Activated naive CD8-positive, alpha-beta T cell treated with anti-CD3 and anti-CD28 coated beads, Interleukin-2, amount 50 U/mL, for 24 hours (primary cell): ENCODE data around the gene PACSIN2.

ENCODE experiments used
- ATAC-seq: fragments of 150-1000 bp; cut with Tn5 transposase; one replicate; pipeline ENCODE4 v1.10.0; 2021
- DNase-seq: peaks from one replicate; pipeline ENCODE4 v3.0.0; 2021
- H3K27ac Mint-ChIP-seq: one replicate; pipeline ENCODE4 v1.8.0; 2021; ENCODE audit warnings: mild to moderate bottlenecking, mixed read lengths
- H3K27me3 Mint-ChIP-seq: one replicate; pipeline ENCODE4 v1.8.0; 2021; ENCODE audit warnings: mixed read lengths
- H3K36me3 Mint-ChIP-seq: one replicate; pipeline ENCODE4 v1.8.0; 2021; ENCODE audit warnings: low read depth, mixed read lengths
- H3K4me1 Mint-ChIP-seq: one replicate; pipeline ENCODE4 v1.8.0; 2021; ENCODE audit warnings: mixed read lengths
- H3K4me3 Mint-ChIP-seq: one replicate; pipeline ENCODE4 v1.8.0; 2021; ENCODE audit warnings: mild to moderate bottlenecking, moderate library complexity, mixed read lengths
- H3K9me3 Mint-ChIP-seq: one replicate; pipeline ENCODE4 v1.8.0; 2021; ENCODE audit warnings: mixed read lengths

PACSIN2 gene

DNA sequence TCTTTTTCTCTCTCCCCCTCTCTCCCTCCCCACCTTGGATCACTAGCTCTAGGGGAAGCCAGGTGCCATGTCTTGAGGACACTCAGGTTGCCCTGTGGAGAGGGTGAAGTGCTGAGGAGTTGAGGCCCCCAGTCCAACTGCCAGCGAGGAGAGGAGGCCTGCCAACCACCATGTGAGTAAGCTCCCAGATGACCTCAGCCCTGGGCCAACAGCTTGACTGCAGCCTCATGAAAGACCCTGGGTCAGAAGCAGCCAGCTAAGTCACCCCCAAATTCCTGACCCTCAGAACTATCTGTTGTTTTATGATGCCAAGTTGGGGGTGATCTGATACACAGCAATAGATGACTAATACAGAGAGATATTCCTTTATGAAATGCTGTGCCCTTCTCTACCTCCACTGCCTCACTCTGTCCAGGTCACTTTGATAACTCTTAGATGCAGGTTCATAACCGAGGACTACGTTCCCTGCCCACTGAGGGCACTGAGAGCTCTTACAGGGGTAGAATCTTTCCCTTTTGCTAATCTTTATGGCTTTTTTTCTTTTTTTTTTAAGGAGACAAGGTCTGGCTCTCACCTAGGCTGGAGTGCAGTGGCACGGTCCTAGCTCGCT lies 165.9 kb downstream of the PACSIN2 start:
- Mint-ChIP-seq H3K4me3 (no peak overlapping the region), H3K4me1 (peaks cover 12% of the 10 kb centered on the region), H3K27me3 (no peaks in the 10 kb centered on the region), H3K27ac (no peak overlapping the region), H3K36me3 (peaks cover 18% of the 10 kb centered on the region), H3K9me3 (no peaks in the 10 kb centered on the region)
- ATAC-seq (no peak), DNase-seq (no peak)

DNA sequence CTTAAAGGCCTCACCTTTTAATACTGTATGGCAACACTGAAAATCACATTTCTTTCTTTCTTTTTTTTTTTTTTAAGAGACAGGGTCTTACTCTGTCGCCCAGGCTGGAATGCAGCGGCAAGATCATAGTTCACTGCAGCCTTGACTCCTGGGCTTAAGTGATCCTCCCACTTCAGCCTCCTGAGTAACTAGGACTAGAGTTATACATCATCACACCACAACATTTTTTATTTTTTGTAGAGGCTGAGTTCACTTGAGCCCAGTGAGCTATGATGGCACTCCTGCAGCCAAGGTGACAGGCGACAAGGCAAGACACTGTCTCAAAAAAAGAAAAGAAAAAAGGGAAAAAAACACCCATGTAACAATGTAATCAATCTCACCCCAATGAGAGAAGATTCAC lies 167.8 kb downstream of the PACSIN2 start:
- Mint-ChIP-seq H3K36me3 (peaks cover 22% of the 10 kb centered on the region), H3K27me3 (no peaks in the 10 kb centered on the region), H3K27ac (no peak overlapping the region), H3K9me3 (no peaks in the 10 kb centered on the region), H3K4me3 (no peak overlapping the region), H3K4me1 (peaks cover 20% of the 10 kb centered on the region)
- no peak for ATAC-seq
- no peak for DNase-seq

DNA sequence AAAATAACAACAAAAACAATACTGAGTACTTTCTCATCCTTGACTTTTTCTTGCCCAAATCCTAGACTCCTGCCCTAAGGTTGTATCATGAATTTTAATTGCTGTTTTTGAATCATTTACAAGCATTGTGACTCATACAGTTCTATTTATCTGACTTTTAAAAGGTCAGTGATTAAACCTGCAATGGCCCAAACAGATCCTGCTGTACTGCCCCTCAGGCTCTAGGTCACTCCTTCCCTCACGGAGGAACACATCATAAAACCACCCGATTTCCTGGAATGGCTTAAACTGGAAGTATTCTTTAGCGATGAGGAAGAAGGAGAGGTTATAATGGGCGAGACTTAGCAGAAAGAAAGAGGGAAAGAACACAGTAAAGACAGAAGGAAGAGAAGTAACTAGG lies 170.2 kb downstream of the PACSIN2 start:
- H3K4me3 Mint-ChIP-seq = no peak overlapping the region
- peaks cover 17% of the 10 kb centered on the region for H3K4me1 Mint-ChIP-seq
- no peaks in the 10 kb centered on the region for H3K27me3 Mint-ChIP-seq
- H3K36me3 Mint-ChIP-seq = peaks cover 31% of the 10 kb centered on the region
- H3K27ac Mint-ChIP-seq = peak overlapping the region; percentile 24
- DNase-seq (no peak), ATAC-seq (no peak)
- no peaks in the 10 kb centered on the region for H3K9me3 Mint-ChIP-seq

DNA sequence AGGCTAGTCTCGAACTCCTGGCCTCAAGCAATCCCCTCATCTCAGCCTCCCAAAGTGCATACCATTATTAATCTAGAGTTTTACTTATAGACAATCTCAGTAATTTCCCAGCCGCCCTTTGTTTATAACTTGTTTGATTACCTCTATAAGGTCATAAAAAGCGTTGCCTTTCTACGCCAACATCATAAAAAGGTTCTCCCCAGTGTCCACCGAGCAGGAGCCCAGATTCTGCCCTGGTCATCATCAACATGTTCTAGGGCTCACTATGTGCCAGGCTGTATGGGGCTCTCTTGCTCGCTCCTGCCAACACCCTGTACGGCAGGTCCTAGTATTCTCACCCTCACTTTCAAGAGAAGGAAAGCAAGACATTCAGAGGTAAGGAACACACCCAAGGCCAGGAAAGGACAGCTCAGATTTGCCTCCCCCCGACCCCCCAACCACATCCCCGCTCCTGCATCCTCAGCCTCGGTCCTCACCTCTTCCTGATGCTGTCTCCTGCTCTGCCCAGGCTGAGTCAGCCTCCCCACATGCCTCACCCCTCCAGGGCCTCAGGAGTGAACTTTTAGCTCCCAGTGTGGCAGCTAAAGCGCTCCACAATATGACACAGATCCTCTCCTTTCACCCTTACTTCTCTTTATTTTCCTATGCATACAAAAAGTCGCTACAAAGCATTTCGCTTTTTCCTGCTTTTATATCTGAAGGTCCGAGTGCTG lies 172.1 kb downstream of the PACSIN2 start:
- Mint-ChIP-seq H3K36me3 (peaks cover 31% of the 10 kb centered on the region), H3K4me3 (no peak overlapping the region), H3K4me1 (peaks cover 14% of the 10 kb centered on the region), H3K9me3 (no peaks in the 10 kb centered on the region), H3K27me3 (no peaks in the 10 kb centered on the region), H3K27ac (no peak overlapping the region)
- no peak for DNase-seq
- no peak for ATAC-seq

DNA sequence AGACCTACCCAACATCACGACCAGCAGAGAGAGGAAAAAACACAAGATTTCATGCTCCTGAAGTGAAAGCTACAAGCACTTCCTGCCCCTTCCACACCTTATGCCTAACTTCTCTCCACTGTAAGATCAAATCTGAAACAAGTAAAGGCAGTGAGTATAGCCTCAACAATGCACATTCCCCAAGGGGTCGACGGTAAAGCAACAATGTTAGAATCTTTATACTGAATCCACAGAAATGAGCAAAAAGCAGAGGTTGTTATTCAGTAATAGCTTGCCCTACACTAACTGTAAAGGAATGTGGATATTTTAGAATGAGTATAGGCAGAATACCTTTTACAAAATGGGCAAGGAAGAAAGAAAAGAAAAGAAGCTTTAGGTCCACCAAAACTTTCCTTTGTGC lies 173.5 kb downstream of the PACSIN2 start:
- H3K27ac Mint-ChIP-seq = peak overlapping the region; percentile 10
- DNase-seq (no peak), ATAC-seq (no peak)
- H3K9me3 Mint-ChIP-seq = no peaks in the 10 kb centered on the region
- peaks cover 14% of the 10 kb centered on the region for H3K4me1 Mint-ChIP-seq
- no peaks in the 10 kb centered on the region for H3K27me3 Mint-ChIP-seq
- H3K4me3 Mint-ChIP-seq = no peak overlapping the region
- peaks cover 32% of the 10 kb centered on the region for H3K36me3 Mint-ChIP-seq

DNA sequence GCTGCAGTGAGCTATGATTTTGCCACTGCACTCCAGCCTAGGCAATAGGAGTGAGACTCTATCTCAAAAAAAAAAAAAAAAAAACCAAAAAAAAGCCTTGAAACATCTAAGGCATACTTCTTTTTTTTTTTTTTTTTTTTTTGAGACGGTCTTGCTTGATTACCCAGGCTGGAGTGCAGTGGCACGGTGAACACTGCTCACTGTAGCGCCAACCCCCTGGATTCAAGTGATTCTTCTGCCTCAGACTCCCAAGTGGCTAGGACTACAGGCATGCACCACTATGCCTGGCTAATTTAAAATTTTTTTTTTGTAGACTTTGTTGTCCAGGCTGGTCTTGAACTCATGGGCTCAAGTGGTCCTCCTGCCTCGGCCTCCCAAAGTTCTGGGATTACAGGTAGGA lies 177.4 kb downstream of the PACSIN2 start:
- DNase-seq (no peak), ATAC-seq (no peak)
- Mint-ChIP-seq H3K27me3 (no peaks in the 10 kb centered on the region), H3K36me3 (peaks cover 23% of the 10 kb centered on the region), H3K27ac (no peak overlapping the region), H3K9me3 (no peaks in the 10 kb centered on the region), H3K4me1 (no peaks in the 10 kb centered on the region), H3K4me3 (no peak overlapping the region)

DNA sequence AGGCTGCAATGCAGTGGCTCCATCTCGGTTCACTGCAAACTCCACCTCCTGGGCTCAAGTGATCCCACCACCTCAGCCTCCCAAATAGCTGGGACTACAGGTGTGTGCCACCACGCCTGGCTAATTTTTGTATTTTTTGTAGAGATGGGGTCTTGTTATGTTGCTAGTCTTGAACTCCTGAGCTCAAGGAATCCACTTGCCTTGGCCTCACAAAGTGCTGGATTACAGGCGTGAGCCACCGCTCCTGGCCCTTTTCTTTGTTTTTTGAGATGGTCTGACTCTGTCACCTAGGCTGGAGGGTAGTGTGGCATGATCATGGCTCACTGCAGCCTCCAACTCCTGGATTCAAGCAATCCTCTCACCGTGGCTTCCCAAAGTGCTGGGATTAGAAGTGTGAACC lies 178.9 kb downstream of the PACSIN2 start:
- no peaks in the 10 kb centered on the region for H3K27me3 Mint-ChIP-seq
- H3K4me3 Mint-ChIP-seq = no peak overlapping the region
- no peaks in the 10 kb centered on the region for H3K4me1 Mint-ChIP-seq
- no peak for DNase-seq
- peaks cover 24% of the 10 kb centered on the region for H3K36me3 Mint-ChIP-seq
- no peaks in the 10 kb centered on the region for H3K9me3 Mint-ChIP-seq
- no peak overlapping the region for H3K27ac Mint-ChIP-seq
- ATAC-seq = no peak

DNA sequence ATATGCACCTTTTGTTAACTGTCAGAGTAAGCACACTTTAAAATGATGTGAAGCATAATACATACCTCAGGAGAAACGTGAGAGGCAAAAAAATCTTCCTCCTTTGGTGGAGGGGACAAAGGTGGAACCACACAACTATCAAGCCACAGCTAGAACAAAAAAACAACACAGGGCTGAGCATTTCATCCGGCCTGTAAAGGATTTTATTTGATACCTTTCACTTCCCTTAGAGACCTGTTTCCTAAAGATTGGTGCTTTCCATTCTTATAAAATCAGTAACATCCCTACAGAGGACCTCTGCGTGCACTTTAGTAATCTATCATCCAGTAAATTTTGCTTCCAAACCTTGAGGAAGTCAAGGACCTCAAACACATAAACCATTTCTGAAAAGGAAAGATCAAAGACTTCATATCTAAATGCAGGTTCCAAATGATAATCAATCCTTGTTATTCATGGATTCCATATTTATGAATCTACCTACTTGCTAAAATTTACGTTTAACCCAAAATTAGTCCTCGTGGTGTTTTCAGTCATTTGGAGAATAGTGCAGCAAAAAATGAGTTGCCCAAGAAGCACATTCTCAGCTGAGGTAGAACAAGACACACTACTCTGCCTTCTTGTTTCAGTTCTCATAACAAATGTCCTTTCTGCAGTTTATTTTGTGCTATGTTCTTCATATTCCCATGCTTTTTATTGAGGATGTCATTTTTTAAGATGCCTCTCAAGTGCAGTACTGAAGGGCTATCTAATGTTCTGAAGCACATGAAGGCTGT lies 180.6 kb downstream of the PACSIN2 start:
- H3K4me3 Mint-ChIP-seq = no peak overlapping the region
- no peak overlapping the region for H3K27ac Mint-ChIP-seq
- ATAC-seq (no peak), DNase-seq (no peak)
- no peaks in the 10 kb centered on the region for H3K9me3 Mint-ChIP-seq
- peaks cover 28% of the 10 kb centered on the region for H3K36me3 Mint-ChIP-seq
- H3K27me3 Mint-ChIP-seq = no peaks in the 10 kb centered on the region
- H3K4me1 Mint-ChIP-seq = peaks cover 5% of the 10 kb centered on the region

DNA sequence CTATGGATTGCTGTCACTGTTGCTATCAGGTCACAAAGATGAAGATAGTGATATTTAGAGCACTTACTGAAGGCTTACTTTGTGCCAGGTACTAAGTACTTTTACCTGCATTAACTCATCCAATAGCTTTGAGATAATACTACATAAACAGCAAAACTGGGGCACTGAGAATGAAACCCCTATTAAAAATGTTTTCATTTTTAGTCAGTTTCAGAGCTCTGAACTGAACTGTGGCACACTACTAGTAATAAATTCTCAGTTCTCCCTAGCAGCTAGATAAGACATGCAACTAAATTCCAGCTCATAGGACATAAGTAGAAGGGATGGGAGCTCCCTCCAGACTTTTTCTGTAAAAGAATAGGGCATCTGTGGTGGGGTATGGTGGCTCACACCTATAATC lies 181.8 kb downstream of the PACSIN2 start:
- Mint-ChIP-seq H3K4me1 (peaks cover 10% of the 10 kb centered on the region), H3K4me3 (no peak overlapping the region), H3K27ac (no peak overlapping the region), H3K36me3 (peaks cover 33% of the 10 kb centered on the region), H3K9me3 (no peaks in the 10 kb centered on the region), H3K27me3 (no peaks in the 10 kb centered on the region)
- ATAC-seq (no peak), DNase-seq (no peak)

DNA sequence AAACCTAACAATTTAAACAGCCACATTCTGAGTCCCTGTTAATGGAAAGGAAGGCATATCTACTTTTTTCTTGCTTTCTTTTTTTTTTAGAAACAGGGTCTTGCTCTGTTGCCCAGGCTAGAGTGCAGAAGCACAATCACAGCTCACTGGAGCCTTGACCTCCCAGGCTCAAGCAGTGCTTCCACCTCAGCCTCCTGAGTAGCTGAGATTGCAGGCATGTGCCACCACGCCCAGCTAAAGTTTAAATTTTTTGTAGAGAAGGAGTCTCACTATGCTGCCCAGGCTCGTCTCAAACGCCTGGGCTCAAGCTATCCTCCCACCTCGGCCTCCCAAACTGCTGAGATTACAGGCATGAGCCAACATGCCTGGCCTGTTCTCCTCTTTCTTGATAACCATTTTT lies 183.2 kb downstream of the PACSIN2 start:
- peaks cover 32% of the 10 kb centered on the region for H3K36me3 Mint-ChIP-seq

DNA sequence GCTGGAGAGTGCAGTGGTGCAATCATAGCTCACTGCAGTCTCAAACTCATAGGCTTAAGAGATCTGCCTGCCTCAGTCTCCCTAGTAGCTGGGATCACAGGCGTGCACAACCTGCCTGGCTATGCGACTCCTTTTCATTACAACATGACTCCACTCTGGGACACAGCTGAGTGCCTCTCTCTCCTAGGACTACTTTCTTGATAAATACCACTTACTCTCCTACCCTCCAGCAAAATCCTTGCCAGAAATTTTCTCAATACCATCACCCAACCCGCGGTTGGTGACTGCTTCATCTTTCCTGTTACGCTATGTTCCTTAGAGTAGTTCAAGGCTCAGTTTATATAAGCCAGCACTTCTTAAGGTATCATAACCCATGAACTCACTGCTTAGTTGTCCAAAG lies 184.8 kb downstream of the PACSIN2 start:
- H3K9me3 Mint-ChIP-seq = no peaks in the 10 kb centered on the region
- H3K4me3 Mint-ChIP-seq = no peak overlapping the region
- H3K27me3 Mint-ChIP-seq = no peaks in the 10 kb centered on the region
- no peak overlapping the region for H3K27ac Mint-ChIP-seq
- DNase-seq (no peak), ATAC-seq (no peak)
- peaks cover 26% of the 10 kb centered on the region for H3K36me3 Mint-ChIP-seq
- peaks cover 10% of the 10 kb centered on the region for H3K4me1 Mint-ChIP-seq

More for the DNA sequence above, 183.2 kb downstream of the PACSIN2 start:
- no peaks in the 10 kb centered on the region for H3K9me3 Mint-ChIP-seq
- H3K27ac Mint-ChIP-seq = no peak overlapping the region
- H3K27me3 Mint-ChIP-seq = no peaks in the 10 kb centered on the region
- ATAC-seq (no peak), DNase-seq (no peak)
- H3K4me3 Mint-ChIP-seq = no peak overlapping the region
- peaks cover 10% of the 10 kb centered on the region for H3K4me1 Mint-ChIP-seq

DNA sequence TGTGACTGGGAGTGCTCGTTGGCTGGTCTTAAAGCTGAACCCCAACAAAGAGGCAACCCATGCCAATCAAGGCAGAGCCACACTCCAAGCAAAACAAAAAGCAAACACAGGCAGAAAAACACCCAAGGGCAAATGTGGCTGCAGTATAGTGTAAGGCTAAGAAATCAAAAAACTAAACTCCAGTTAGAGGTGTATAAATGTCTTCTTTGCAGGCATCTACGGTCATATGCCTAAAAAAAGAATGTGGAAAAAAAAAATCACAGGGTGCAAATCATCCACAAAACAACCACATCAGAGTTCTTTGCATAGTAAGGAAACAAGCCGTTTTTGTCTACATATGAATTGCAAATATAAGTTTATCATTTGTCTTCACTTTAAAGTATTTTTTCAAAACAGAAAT lies 185.6 kb downstream of the PACSIN2 start:
- DNase-seq (no peak), ATAC-seq (no peak)
- Mint-ChIP-seq H3K36me3 (peaks cover 21% of the 10 kb centered on the region), H3K4me1 (peaks cover 10% of the 10 kb centered on the region), H3K27me3 (no peaks in the 10 kb centered on the region), H3K4me3 (peak overlapping the region; percentile 15), H3K27ac (no peak overlapping the region), H3K9me3 (no peaks in the 10 kb centered on the region)

DNA sequence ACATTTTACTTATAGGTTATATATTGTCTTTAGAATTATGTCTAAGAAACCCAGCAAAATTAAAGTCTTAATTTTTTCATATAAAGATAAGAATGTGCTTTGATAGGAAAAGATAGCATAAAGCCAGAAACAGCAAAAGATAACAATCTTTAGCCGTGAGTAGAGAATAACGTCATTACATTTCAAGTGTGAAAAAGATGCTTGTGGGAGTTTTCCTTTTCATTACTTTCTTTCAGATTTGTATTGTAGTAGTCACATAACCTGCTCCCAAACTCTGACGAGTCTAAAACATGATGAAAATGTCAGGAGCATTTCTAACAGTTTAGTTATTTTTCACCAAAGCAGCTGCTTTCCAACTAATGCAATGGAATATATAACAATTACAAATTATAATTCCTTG lies 189.2 kb downstream of the PACSIN2 start:
- no peak overlapping the region for H3K27ac Mint-ChIP-seq
- H3K4me1 Mint-ChIP-seq = peaks cover 10% of the 10 kb centered on the region
- ATAC-seq (no peak), DNase-seq (no peak)
- H3K9me3 Mint-ChIP-seq = no peaks in the 10 kb centered on the region
- peaks cover 31% of the 10 kb centered on the region for H3K36me3 Mint-ChIP-seq
- H3K27me3 Mint-ChIP-seq = no peaks in the 10 kb centered on the region
- no peak overlapping the region for H3K4me3 Mint-ChIP-seq

DNA sequence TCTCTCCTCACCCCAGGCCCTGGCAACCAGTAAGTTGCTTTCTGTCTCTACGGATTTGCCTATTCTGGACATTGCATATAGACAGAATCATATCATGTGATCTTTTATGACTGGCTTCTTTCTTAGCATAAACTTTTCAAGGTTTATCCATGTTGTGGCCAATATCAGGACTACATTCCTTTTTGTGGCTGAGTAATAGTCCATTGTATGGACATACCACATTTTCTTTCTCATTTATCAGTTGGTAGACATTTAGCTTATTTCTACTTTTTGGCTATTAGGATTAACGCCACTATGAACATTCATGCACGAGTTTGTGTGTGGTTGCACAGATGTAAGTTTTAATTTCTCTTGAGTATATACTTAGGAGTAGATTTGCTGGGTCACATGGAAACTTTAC lies 193.6 kb downstream of the PACSIN2 start:
- Mint-ChIP-seq H3K4me1 (no peaks in the 10 kb centered on the region), H3K4me3 (no peak overlapping the region), H3K9me3 (no peaks in the 10 kb centered on the region), H3K27me3 (no peaks in the 10 kb centered on the region), H3K36me3 (peaks cover 27% of the 10 kb centered on the region), H3K27ac (no peak overlapping the region)
- ATAC-seq (no peak), DNase-seq (no peak)
